Myocyte (in vitro differentiated cells): Measurements from ENCODE around the gene INPP5A. TPM values are rescaled to one million over a fixed set of nuclear protein-coding genes. Genes with fewer than 3 reads are reported as not detected.

Experiments
- DNase-seq: peaks from one replicate; pipeline ENCODE4 v3.0.0-alpha.2; 2012; ENCODE audit warnings: low read depth
- total RNA-seq: library from RNA; depleted of rRNA; stranded (reverse); fragments of >200 nt; gene quantifications from 2 replicates; pipeline ENCODE4 v1.2.3, GENCODE V29; 2014

The INPP5A gene
- total RNA-seq, 1 donor from 2014 or later, result 48.6 TPM

DNA sequence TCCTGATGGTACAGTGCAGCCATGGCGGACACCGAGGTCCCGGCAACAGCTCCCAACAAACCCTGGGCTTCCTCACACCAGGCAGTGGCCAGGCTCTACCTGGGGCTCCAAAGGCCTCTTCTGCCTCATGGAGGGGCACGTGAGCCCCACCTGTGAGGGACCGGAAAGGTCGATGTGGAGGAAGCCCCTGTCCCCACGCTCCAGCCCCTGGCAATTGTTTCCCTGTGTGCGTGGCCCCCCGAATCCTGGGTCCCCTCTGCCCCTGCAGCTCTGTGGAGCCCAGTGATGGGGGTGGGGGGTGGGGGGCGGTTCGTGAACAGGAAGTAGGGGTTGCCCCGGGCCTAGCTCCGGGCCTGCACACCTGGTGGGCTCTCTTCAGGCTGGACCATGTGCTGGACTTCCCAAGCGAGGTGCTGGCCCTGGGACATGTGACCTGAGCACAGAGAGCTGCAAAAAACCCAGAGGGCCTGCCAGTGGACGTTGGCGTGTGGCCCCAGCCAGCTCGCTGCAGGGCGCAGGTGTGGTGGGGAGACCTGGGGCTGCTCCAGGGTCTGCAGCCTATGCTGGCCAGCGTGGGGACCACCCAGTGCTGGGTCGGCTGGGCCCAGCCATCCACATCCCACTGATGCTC is 72.6 kb downstream of the INPP5A start:
- DNase-seq, result no peak

DNA sequence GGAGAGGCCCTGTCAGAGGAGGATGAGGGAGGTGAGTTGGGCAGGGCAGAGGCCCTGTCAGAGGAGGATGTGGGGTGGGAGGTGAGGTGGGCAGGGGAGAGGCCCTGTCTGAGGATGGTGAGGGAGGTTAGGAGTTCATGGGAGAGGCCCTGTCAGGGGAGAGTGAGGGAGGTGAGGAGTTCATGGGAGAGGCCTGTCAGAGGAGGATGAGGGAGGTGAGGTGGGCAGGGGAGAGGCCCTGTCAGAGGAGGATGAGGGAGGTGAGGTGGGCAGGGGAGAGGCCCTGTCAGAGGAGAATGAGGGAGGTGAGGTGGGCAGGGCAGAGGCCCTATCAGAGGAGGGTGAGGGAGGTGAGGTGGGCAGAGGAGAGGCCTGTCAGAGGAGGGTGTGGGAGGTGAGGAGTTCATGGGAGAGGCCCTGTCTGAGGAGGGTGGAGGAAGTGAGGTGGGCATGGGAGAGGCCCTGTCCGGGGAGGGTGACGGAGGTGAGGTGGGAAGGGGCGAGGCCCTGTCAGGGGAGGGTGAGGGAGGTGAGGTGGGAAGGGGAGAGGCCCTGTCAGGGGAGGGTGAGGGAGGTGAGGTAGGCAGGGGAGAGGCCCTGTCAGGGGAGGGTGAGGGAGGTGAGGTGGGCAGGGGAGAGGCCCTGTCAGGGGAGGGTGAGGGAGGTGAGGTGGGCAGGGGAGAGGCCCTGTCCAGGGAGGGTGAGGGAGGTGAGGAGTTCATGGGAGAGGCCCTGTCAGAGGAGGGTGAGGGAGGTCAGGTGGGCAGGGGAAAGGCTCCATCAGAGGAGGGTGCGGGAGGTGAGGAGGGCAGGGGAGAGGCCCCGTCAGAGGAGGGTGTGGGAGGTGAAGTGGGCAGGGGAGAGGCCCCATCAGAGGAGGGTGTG is 73.7 kb downstream of the INPP5A start:
- DNase-seq, result no peak

DNA sequence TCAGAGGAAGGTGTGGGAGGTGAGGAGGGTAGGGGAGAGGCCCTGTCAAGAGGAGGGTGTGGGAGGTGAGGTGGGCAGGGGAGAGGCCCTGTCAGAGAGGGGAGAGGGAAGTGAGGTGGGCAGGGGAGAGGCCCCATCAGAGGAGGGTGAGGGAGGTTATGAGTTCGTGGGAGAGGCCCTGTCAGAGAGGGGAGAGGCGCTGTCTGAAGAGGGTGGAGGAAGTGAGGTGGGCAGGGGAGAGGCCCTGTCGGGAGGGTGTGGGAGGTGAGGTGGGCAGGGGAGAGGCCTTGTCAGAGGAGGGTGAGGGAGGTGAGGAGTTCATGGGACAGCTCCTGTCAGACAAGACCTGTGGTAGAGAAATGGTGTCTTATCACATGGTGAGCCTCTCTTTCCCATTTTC is 74.4 kb downstream of the INPP5A start:
- no peak for DNase-seq

DNA sequence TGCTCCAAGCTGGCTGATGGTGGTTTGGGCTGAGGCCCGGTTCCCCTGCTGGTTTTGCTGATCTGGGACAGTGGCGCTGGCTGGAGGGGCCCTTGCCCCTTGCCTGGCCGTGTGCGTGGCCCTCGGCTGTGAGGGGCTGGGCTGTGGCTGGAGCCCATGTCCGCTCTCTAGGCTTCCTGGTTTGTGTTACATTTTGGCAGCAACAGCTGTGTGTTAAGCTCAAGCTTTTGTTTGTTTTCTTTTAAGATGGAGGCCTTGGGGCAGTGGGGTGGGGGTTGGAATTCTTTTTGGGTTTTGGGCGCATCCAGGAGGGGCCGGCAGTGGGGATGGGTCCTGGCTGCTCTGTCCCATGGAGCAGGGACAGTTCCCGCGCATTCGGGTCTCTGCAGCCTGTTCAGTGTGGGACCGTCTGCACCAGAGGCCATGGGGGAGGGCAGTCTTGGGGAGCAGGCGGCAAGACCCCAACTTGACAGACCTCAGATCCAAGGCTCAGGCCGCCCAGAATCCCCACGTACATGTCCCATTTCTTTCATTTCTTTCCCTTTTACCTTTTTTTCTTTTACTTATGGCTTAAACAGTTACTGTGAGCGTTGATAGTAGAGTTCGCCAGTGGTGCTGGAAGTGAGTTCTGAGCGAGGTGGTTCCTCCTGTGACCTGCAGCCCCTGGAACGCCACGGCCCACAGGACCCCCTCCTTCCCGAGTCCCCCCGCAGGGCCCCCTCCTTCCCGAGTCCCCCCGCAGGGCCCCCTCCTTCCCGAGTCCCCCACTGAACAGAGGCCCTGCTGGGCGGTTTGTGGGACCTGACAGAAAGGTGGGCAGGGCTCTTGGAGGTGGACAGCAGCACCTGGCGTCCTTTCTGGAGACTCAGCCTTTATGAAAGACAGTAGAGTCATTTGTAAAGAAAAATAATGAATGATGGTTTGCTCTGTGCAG is 75.3 kb downstream of the INPP5A start:
- DNase-seq, result no peak

DNA sequence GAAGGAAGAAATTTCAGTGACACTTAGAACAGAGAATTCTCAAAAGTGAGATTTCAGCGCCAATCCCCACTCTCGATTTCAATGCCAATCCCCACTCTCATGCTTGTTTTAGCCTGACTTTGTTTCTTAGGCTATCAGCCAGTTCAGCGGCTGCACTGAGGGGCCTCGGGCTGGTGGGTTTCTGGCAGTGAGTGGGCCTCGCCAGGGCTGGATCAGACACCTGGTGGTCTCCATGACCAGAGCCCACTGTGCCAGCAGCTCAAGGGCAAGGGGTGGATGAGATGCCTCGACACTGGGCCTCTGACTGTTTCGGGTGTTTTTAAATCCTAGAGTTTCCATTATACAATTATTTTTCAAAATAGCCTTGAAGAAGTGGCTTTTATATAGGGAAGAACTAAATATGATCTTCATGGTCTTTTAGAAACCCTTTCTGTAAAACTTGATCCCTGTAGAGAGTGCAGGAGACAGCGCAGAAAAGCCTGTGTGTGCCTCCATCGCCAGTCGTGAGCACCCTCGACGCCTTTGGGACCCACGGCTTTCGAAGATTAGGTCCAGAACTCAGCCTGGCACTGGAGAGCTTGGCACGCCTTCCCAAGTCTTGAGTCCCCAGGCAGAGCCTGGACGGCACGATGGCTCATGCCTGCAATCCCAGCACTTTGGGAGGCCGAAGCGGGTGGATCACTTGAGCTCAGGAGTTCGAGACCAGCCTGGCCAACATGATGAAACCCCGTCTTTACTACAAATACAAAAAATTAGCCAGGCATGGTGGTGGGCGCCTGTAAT is 76.2 kb downstream of the INPP5A start:
- no peak for DNase-seq

DNA sequence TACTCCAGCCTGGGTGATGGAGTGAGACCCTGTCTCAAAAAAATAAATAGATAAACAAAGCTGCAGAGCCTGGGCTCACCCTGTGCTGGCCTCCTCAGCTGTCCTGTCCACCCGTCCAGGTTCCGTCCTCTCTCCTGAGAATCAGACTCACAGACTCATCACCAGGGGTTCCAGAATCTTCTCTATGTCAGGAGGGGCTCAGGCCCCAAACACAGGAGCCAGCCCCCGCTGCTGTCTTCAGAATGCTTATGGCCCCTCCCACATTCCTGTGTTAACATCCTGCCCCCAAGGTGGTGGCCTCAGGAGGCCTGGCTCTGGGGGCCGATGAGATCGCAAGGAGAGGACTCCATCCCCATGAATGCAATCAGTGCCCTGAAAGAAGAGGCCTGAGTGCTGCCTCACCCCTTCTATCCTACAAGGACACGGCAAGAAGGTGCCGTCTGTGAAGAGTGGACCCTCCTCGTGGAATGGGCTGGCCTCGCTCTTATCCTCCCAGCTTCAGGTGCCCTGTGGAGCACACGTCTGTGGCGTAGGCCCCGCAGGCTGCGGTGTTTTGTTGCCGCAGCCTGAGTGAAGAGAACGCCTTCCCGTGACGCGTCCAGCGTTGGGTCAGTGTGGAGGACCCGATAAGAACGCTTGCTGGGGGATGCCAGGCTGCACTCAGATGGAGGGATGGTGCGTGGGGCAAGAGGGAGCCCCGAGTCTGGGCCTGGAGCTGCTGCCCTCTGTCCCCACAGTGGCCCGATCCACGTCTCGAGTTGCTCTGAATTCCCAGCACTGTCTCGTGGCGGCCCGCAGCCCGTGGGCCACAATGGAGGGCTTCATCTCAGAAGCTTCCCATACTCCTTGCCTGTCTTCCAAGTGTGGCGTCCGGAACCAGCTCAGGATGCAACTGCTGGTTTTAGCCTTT is 77.1 kb downstream of the INPP5A start:
- no peak for DNase-seq

DNA sequence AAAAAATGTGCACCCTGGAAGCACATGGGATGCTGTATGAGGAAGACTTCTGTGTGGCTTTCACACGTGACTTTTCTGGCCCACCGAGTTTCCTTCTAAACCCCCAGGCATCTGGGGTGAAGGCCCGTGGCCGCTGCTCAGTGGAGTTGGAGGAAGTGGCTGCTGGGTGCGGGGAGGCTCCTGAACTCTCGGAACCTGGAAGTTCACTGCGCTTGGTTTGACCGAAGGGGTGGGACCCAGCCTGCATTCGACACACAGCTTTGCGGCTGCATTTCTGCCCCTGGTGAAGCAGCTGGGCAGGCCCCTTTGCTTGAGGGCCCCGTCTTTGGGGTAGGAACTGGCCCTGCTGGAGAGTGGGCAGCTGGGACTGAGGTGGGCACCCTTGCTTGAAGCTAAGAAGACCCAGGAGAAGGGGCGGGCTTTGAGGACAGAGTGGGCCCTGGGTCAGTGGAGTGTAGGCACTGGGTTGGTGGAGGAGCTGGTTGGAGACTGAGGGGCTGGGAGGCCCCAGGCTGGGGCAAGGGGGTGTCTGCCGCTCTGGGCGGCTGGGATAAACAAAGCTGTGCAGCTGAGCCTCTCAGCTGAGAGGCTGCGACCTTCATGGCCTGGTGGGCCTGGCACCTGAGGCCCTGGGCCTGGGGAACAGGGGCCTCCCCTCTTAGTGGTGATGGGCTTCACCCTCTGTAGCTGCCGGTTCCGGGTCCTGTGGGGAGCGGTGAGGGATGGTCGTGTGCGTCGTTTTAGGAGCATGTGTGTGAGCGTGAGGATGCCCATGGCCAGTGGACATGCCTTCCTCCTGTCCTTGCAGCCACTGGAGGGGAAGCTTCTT is 78.0 kb downstream of the INPP5A start:
- DNase-seq, result no peak

DNA sequence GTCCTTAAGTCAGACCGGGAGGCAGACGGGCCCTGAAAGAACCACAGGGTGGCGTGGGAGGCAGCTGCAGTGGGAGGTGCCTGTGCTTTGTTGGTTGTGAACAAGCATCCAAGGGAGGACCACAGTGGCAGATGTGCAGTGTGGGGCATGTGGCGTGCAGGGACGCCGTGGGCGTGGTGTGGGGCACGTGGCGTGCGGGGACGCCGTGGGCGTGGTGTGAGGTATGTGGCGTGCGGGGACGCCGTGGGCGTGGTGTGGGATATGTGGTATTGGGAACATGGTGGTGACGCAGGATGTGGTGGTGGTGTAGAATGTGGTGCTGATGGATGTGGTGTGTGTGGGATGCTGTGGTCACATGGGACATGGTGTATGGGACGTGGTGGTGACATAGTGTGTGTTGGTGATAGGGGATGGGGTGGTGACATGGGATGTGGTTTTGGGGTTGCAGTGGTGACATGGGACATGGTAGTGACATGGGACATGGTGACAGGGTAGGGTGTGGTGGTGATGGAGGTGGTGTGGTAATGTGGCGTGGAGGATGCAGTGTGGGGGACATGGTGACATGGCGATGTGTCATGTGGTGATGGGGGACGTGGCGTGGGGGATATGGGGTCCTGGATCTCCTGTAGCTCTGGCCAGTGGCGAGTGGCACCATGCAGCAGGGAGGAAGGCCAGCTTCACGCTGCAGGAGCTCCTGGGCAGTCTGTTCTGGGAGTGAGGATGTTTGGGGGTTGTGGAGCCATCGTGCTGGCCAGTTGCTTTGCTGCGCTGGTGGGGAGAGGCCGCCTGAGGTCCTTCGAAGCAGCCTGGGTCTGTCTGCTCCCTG is 78.8 kb downstream of the INPP5A start:
- DNase-seq, result no peak

DNA sequence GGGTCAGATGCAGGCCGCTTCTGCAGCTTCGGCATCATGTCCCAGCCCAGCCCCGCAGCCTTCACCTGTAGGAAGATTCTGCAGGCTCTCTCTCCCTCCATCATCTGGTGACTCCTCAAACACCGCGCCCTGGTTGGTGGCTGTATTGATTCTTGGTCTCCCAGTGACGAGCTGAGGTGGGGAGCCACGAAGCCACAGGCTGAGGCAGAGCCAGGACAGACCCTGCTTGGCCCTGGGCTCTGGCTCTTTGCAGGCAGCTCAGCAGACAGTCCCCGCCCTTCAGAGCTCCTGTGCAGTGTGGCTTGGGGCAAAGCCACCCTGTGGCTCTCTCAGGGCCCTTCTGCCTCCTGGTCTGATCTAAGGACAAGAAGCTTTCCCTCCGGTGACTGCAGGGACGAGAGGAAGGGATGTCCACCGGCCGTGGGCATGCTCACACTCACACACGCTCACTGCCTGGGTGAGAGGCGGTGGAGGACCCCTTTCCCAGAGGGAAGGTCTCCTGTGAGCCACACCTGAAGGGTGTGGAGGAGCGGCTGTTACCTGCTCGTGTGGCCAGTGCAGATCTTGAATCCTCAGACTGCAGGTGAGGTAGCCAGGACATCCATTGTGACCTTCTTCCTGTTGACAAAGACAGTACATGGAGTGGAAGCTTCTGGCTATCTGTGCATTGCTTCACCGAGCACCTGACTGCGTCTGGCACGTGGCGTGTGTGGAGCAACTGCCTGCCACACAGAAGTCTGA is 79.6 kb downstream of the INPP5A start:
- DNase-seq, result peak; percentile 36

DNA sequence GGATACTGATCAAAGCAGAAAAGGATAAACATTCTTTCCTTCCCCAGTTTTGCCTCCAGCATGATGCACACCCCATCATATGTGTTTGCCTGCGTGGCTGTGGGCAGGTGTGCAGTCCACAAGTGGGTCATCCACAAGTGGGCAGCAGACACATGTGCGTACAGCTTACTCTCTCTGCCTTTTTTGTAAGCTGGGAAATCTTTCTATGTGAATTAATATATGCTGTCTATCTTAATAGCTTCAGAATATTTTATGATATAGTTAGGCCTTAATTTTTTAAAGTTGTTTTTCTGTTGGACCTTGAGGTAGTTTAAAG is 80.1 kb downstream of the INPP5A start:
- no peak for DNase-seq

DNA sequence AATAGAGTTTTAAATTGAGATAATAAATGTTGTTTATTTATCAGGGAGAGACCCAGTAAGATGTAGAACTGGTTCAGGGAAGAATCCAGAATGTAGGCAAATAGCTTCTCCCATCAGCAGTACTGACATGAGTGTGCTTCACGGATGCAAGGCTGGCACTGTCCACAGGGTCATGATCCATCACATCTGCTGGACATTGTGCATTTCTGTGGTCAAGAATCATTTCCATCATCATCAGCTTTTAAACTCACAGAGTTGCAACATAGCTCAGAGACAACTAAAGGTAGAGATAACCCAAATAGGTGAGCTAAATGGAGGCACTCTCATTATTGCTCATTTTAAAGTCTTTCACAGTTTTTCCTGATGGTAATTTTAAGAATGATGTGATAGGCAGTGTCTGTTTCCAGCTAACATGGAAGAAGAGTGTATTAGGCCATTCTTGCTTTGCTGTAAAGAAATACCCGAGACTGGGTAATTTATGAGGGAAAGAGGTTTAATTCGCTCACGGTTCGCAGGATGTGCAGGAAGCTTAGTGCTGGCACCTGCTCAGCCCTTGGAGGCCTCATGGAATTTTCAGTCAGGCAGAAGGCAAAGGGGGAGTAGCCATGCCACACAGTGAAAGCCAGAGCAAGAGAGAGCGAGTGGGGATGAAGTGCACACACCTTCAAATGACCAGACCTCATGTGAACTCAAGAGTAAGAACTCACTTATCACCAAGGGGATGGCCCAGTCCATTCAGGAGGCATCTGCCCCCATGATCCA is 80.8 kb downstream of the INPP5A start:
- DNase-seq, result no peak

DNA sequence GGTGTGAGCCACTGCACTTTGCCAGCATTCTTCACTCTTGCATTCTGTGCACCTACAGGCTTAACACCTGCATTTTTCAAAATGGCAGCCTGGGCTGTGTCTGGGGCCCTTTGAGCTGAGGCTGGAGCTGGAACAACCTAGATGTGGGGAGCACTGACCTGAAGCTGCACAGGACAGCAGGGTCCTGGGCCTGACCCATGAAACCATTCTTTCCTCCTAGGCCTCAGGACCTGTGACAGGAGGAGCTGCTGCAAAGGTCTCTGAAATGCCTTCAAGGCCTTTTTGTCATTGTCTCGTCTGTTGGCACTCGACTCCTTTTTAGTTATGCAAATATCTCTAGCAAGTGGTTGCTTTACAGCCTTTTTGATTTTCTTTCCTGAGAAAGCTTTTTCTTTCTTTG is 82.3 kb downstream of the INPP5A start:
- no peak for DNase-seq

DNA sequence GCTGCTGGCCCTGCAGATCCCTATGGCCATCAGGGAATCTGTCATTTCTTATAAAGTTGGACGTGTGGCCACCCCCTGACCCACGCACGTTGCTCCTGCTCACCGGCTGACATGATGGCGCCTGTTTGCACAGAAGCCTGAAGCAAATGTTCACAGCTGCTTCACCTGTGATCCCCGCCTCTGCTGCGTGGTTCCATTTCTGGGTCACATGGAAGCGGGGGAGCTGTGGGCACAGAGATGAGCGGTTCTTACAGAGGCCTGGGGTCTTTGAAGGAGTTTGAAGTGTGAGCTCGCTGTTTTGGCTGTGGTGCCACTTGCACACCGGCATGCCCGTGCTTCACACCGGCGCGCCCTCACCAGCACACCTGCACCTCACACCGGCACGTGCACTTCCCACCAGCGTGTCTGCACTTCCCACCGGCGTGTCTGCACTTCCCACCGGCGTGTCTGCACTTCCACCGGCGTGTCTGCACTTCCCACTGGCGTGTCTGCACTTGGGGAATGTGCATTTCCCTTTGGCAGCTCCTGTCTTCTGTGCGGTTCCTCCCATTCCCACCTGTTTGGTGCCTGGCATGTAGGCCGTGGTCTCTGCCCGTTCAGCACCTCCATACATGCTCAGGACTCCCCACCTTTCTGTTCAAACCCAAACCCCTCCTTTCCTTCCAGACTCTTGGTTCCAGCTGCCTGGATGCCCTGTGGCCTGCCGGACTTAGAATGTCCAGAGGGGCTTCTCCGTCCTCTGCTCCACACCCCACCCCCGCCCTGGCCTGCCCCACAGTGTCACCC is 86.7 kb downstream of the INPP5A start:
- DNase-seq, result no peak

DNA sequence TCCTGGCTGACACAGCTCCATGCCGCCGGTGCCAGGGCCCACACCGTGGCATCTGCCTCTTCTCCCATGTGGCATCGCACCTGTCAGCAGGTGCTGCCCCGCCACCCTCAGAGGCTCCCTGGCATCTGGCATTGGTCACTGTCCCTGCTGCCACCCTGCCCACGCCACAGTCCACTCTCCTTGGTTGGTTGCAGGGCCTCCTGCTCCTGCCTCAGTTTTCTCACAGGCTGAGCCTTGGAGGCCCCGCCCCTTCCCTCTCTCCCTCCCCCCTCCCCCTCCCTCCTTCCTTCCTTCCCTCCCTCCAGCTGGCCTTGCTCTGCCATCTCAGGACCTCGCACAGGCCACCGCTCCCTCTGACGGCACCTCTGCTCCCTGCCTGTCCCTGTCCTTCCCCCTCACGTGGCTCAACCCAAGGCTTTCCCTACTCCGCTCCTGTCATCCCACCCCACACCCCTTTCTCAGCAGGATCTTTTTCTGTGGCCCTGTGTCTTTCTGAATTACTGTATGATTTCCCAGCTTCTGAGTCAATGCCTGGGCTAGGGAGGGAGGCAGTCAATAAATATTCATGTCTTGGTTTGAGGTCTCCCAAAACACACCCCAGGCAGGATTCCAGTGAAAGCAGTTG is 87.4 kb downstream of the INPP5A start:
- DNase-seq, result peak; percentile 34

DNA sequence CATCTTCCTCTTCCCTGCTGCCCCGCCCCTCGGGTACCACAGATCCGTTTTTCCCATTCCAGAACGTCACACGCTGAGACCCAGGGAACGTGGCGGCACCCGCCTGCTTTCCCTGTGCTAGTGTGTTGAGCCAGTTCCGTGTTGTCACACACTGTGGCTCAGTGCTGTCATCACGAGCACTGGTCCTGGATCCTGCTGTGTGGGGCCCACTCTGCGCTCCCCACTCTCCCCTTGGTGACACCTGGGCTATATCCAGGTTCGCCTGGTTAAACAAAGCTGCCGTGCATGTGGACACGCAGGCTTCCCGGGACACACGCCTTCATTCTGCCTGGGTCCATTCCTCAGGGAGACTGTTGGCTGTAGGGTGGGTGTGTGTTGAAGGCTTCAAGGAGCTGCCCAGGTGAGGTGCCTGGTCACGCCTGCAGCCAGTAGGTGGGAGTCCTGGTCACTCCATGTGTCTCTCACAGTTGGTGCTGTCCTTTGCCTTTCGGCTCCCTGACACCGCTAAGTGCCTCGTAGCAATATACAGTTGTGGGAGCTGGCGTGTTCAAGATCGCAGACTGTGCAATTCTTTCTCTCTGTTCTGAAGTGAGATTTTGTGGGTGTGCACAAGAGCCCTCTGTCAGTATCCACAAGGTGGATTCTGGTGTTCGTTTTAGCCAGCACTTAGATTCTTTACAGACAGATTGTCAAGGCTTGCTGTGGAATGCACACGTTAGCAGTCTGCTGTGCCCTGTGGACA is 88.6 kb downstream of the INPP5A start:
- no peak for DNase-seq
